A673 (cell line): ENCODE data around the gene CLNS1A.

Source experiments
- EZH2 ChIP-seq: fragments of 200-600 bp; sonication (generic); IDR thresholded peaks from 2 replicates; pipeline ENCODE4 v1.6.1; 2017; ENCODE audit warnings: borderline replicate concordance, low read depth, mild to moderate bottlenecking, mixed read lengths, antibody characterized with exemption, low read length; ENCODE audit not compliant: poor library complexity, severe bottlenecking
- TF ChIP-seq, protein P1 (sequence below): fragments of 300-800, 200-600 bp; sonication (generic); conservative IDR thresholded peaks from 2 replicates; pipeline ENCODE4 v1.5.1; 2017; ENCODE audit warnings: low read depth, mild to moderate bottlenecking, antibody characterized with exemption, low read length, moderate library complexity, mixed read lengths

DNA sequence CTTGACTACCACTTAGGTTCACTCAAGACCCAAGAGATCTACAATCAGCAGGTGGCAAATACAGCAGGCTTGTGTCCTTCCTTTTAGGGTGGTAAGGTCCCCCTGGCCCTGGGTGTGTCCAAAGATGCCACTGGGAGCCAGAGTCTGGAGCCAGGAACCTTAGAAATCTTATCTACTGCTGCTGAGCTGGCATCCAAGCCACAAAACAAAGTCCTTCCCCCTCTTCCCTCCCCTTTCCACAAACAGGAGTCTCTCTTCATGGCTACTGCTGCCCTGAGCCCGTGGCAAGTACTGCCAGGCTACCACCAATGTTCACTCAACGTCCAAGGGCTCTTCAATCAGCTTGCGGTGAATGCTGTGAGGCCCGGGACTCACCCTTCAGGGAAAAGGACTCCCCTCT, 69.3 kb downstream of the CLNS1A start:
- TF ChIP-seq, protein P1, sequence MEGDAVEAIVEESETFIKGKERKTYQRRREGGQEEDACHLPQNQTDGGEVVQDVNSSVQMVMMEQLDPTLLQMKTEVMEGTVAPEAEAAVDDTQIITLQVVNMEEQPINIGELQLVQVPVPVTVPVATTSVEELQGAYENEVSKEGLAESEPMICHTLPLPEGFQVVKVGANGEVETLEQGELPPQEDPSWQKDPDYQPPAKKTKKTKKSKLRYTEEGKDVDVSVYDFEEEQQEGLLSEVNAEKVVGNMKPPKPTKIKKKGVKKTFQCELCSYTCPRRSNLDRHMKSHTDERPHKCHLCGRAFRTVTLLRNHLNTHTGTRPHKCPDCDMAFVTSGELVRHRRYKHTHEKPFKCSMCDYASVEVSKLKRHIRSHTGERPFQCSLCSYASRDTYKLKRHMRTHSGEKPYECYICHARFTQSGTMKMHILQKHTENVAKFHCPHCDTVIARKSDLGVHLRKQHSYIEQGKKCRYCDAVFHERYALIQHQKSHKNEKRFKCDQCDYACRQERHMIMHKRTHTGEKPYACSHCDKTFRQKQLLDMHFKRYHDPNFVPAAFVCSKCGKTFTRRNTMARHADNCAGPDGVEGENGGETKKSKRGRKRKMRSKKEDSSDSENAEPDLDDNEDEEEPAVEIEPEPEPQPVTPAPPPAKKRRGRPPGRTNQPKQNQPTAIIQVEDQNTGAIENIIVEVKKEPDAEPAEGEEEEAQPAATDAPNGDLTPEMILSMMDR = no peak
- TF ChIP-seq EZH2 = no peak
